ENCODE results near the gene ATXN10.

DNA sequence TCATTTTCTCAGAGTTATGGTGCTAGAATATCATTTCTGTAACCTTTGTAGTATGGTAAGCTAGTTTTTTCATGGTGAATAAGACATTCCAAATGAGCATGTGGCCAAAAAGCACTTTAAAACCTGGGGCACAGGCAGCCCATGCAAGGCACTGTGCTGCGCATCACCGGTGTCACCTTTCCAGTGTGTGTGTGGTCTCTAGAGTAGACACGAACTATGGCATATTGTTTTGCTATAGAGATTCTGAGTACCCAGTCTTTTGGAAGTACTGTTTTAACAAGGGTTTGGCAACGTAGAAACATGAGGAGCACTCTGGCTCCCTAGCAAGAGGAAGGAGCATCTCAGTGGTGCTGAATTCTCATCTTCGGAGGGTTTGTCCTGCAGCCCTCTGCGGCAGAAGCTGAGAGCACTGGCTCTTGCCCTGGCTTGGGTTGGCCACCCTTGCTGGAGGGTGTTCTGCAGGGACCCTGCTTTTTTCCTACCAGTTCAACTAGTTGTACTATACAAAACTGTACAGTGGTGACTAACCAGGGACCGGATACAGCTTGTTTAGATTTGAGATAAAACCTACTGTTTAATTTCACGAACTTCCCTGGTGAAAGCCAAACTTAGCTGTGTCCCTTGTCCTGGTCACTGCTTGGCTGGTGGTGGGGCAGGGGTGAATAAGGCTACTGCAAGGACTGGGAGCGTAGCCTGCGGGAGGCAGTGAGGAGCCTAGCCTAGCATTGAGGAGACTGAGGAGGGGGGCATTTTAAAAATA is 135.7 kb downstream of the ATXN10 start:
- no peak for TF ChIP-seq ZSCAN29 (IDR thresholded peaks at IDR 0.05)
- no peak for TF ChIP-seq TARDBP (IDR thresholded peaks at IDR 0.05; ENCODE audit: borderline replicate concordance)
- TF ChIP-seq, protein P1, sequence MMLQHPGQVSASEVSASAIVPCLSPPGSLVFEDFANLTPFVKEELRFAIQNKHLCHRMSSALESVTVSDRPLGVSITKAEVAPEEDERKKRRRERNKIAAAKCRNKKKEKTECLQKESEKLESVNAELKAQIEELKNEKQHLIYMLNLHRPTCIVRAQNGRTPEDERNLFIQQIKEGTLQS (IDR thresholded peaks at IDR 0.05; ENCODE audit: borderline replicate concordance, extremely low read depth, low read depth, low read length): no peak
- TF ChIP-seq SUPT20H (IDR thresholded peaks at IDR 0.05; ENCODE audit: borderline replicate concordance, control insufficient read depth, low read depth, low read length): no peak
- TF ChIP-seq NRF1 (conservative IDR thresholded peaks at IDR 0.05; ENCODE audit: low read depth, low read length): no peak

All from GM12878 (cell line).